ENCODE measurements around the gene TRIM33. TPM values are rescaled to one million over a fixed set of nuclear protein-coding genes. Genes with fewer than 3 reads are reported as not detected.

The TRIM33 gene
- total and polyA plus RNA-seq, 2 donors (not counting 1 experiment from before 2014, with no cell fraction given), result 13.7 to 61.0 TPM

DNA sequence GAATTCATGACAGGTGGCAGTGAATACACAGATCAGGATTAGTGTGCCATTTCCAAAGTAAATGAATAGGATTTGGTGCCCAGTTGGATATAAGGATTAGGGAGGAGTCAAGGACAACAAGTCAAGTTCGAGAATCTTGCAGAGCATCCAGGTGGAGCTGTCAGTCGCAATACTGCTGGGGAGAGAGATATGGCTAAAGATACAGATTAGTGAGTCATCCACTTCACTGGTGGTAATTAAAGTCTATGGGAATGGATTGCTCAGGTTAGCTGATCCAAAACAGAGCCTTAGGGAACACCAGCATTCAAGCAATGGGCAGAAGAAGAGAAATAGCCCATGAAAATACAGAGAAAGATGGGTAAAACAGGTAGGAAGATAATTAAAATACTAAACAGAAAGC, 43.6 kb upstream of the TRIM33 start:
- Histone ChIP-seq H3K36me3 (replicated peaks in 1 of 2; ENCODE audit: control extremely low read depth in 1 of 2, control insufficient read depth in 1 of 2, extremely low read depth in 1 of 2, insufficient read depth in 2 of 2, low read length in 1 of 2) (no peaks in the 10 kb centered on the region), H3K79me2 (ENCODE audit: control insufficient read depth, insufficient read depth, low read length) (no peaks in the 10 kb centered on the region), H3K27me3 (replicated peaks in 1 of 4; ENCODE audit: control extremely low read depth in 1 of 4, control insufficient read depth in 3 of 4, insufficient read depth in 4 of 4, low read length in 3 of 4) (no peaks in the 10 kb centered on the region), H3K9me3 (ENCODE audit: control extremely low read depth in 1 of 3, control insufficient read depth in 2 of 3, insufficient read depth in 1 of 3, low read length in 2 of 3) (no peaks in the 10 kb centered on the region), H3K27ac (ENCODE audit: low read length in 2 of 2) (no peak overlapping the region), H4K20me1 (ENCODE audit: control insufficient read depth, insufficient read depth, low read length, poor library complexity, severe bottlenecking) (no peaks in the 10 kb centered on the region), H3K4me3 (ENCODE audit: control extremely low read depth in 1 of 5, extremely low read depth in 1 of 5, insufficient read depth in 1 of 5, low read depth in 2 of 5, low read length in 4 of 5) (no peak overlapping the region), H2AFZ (ENCODE audit: insufficient read depth, low read depth, low read length, poor library complexity, severe bottlenecking) (no peak overlapping the region), H3K4me2 (replicated peaks; ENCODE audit: low read depth, low read length, poor library complexity, severe bottlenecking) (no peak overlapping the region), H3K9ac (ENCODE audit: low read length) (no peak overlapping the region), H3K4me1 (ENCODE audit: control insufficient read depth in 2 of 2, insufficient read depth in 2 of 2, low read length in 2 of 2) (peaks cover 9 to 13% of the 10 kb centered on the region in 2 donors)
- H3K27ac Mint-ChIP-seq, result no peak overlapping the region
- H3K4me1 Mint-ChIP-seq, result peaks cover 12% of the 10 kb centered on the region
- 100% methylated on average over 2 of the region's 2 CpGs for WGBS (ENCODE audit: insufficient coverage)
- ChIA-PET POLR2A (no interaction called here), CTCF (interaction anchor here (2.0 kb wide), 1 partner anchor 208 kb away, joined by 7 read pairs; no protein-coding TSS in a partner anchor)
- intact Hi-C loops (cut with micrococcal nuclease), result no loop called here
- TF ChIP-seq EZH2 (IDR thresholded peaks at IDR 0.05; ENCODE audit: borderline replicate concordance, insufficient read depth, low read depth, low read length, poor library complexity, severe bottlenecking), result no peak
- TF ChIP-seq, protein P1, sequence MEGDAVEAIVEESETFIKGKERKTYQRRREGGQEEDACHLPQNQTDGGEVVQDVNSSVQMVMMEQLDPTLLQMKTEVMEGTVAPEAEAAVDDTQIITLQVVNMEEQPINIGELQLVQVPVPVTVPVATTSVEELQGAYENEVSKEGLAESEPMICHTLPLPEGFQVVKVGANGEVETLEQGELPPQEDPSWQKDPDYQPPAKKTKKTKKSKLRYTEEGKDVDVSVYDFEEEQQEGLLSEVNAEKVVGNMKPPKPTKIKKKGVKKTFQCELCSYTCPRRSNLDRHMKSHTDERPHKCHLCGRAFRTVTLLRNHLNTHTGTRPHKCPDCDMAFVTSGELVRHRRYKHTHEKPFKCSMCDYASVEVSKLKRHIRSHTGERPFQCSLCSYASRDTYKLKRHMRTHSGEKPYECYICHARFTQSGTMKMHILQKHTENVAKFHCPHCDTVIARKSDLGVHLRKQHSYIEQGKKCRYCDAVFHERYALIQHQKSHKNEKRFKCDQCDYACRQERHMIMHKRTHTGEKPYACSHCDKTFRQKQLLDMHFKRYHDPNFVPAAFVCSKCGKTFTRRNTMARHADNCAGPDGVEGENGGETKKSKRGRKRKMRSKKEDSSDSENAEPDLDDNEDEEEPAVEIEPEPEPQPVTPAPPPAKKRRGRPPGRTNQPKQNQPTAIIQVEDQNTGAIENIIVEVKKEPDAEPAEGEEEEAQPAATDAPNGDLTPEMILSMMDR (IDR thresholded peaks at IDR 0.05), result no peak
- H3K4me3 Mint-ChIP-seq, result no peak overlapping the region
- no peaks in the 10 kb centered on the region for H3K9me3 Mint-ChIP-seq (ENCODE audit: insufficient read depth)
- peaks cover 4% of the 10 kb centered on the region for H3K27me3 Mint-ChIP-seq
- ATAC-seq (ENCODE audit: low read depth) (no peak), DNase-seq (no peak)

DNA sequence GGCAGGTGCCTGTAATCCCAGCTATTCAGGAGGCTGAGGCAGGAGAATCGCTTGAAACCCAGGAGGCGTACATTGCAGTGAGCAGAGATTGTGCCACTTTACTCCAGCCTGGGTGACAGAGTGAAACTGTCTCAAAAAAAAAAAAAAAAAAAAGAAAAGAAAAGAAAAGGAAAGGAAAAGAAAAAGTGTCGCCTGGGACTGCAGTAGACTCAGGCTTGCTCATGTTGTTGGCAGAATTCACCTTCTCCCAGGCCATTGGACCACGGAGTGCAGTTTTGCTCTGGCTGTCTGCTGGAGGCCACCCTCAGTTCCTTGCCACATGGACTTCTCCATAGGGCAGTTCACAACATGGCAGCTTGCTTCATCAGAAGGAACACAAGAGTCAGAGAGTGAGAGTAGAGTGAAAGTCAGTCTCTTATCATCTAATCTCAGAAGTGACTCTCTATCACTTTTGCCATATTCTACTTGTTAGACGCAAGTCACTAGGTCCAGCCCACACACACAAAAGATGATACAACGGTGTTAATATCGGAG, 41.2 kb upstream of the TRIM33 start:
- ATAC-seq (ENCODE audit: low read depth) (no peak), DNase-seq (no peak)
- H3K9me3 Mint-ChIP-seq (ENCODE audit: insufficient read depth), result no peaks in the 10 kb centered on the region
- Histone ChIP-seq H4K20me1 (ENCODE audit: control insufficient read depth, insufficient read depth, low read length, poor library complexity, severe bottlenecking) (no peaks in the 10 kb centered on the region), H3K36me3 (replicated peaks in 1 of 2; ENCODE audit: control extremely low read depth in 1 of 2, control insufficient read depth in 1 of 2, extremely low read depth in 1 of 2, insufficient read depth in 2 of 2, low read length in 1 of 2) (no peaks in the 10 kb centered on the region), H2AFZ (ENCODE audit: insufficient read depth, low read depth, low read length, poor library complexity, severe bottlenecking) (no peak overlapping the region), H3K79me2 (ENCODE audit: control insufficient read depth, insufficient read depth, low read length) (no peaks in the 10 kb centered on the region), H3K4me2 (replicated peaks; ENCODE audit: low read depth, low read length, poor library complexity, severe bottlenecking) (no peak overlapping the region), H3K4me3 (ENCODE audit: control extremely low read depth in 1 of 5, extremely low read depth in 1 of 5, insufficient read depth in 1 of 5, low read depth in 2 of 5, low read length in 4 of 5) (no peak overlapping the region), H3K27me3 (replicated peaks in 1 of 4; ENCODE audit: control extremely low read depth in 1 of 4, control insufficient read depth in 3 of 4, insufficient read depth in 4 of 4, low read length in 3 of 4) (no peaks in the 10 kb centered on the region), H3K9ac (ENCODE audit: low read length) (no peak overlapping the region), H3K27ac (ENCODE audit: low read length in 2 of 2) (no peak overlapping the region), H3K9me3 (ENCODE audit: control extremely low read depth in 1 of 3, control insufficient read depth in 2 of 3, insufficient read depth in 1 of 3, low read length in 2 of 3) (no peaks in the 10 kb centered on the region), H3K4me1 (ENCODE audit: control insufficient read depth in 2 of 2, insufficient read depth in 2 of 2, low read length in 2 of 2) (no peaks in the 10 kb centered on the region)
- peaks cover 4% of the 10 kb centered on the region for H3K27me3 Mint-ChIP-seq
- ChIA-PET POLR2A (no interaction called here), CTCF (interaction anchor here (0.6 to 0.7 kb wide), 2 partner anchors 10 to 76 kb away, joined by 3 to 4 read pairs; no protein-coding TSS in a partner anchor)
- H3K27ac Mint-ChIP-seq, result no peak overlapping the region
- 97% methylated on average over 3 of the region's 7 CpGs for WGBS (ENCODE audit: insufficient coverage)
- H3K4me3 Mint-ChIP-seq, result no peak overlapping the region
- TF ChIP-seq EZH2 (IDR thresholded peaks at IDR 0.05; ENCODE audit: borderline replicate concordance, insufficient read depth, low read depth, low read length, poor library complexity, severe bottlenecking), result no peak
- intact Hi-C loops (cut with micrococcal nuclease), result no loop called here
- no peaks in the 10 kb centered on the region for H3K4me1 Mint-ChIP-seq

Data from B cell (primary cell).